ENCODE results near the gene PCGF1. TPM values are rescaled to one million over a fixed set of nuclear protein-coding genes. Genes with fewer than 3 reads are reported as not detected.

PCGF1 gene
- total and polyA plus RNA-seq, 2 of the 4 experiments (the other 2 are of a cell fraction) = 23.4 to 31.4 TPM

GRCh38 chr2:74458132-74458937 is 49.2 kb downstream of the PCGF1 start, which contains the start of gene WBP1:
TSS of gene WBP1 (plus strand) at chr2:74458438. CDS start at chr2:74458603, 165 bp downstream.
- peaks cover 18 to 51% of the 10 kb centered on the region in 2 experiments for H3K79me1 ChIP-seq (ENCODE audit: low read depth in 1 of 2, low read length in 2 of 2)
- peaks cover 10% of the 10 kb centered on the region for H3K4me1 ChIP-seq (ENCODE audit: control insufficient read depth, insufficient read depth, low read length)
- H4K20me1 ChIP-seq (ENCODE audit: insufficient read depth, low read length) = no peaks in the 10 kb centered on the region
- no peak within 1 kb of the TSS for H2BK20ac ChIP-seq (ENCODE audit: low read depth, low read length)
- H3K14ac ChIP-seq (replicated peaks; ENCODE audit: low read depth, low read length) = peak within 1 kb of the TSS; percentile 97
- 0 out of 2 replicates have a peak within 1 kb of the TSS, but pooled peaks have one; percentile 45 for H2BK120ac ChIP-seq (ENCODE audit: low read depth, low read length)
- H4K91ac ChIP-seq (ENCODE audit: insufficient read depth, low read depth, low read length) = peak within 1 kb of the TSS; percentile 83
- peak; percentile 86 for ATAC-seq (ENCODE audit: low read depth)
- ChIA-PET CTCF (interaction anchor here (0.6 kb wide), 1 partner anchor 11 kb away, joined by 4 read pairs; no protein-coding TSS in a partner anchor), POLR2A (ENCODE audit: unreplicated experiment) (interaction anchor here (0.9 kb wide), 1 partner anchor 24 kb away, joined by 5 read pairs; the partner anchor contains the start of genes CCDC142 and TTC31)
- H2AFZ ChIP-seq (replicated peaks; ENCODE audit: low read length, poor library complexity) = peak within 1 kb of the TSS; percentile 92
- H3K4me2 ChIP-seq (ENCODE audit: low read depth, low read length) = peak within 1 kb of the TSS; percentile 92
- WGBS, 2 experiments (ENCODE audit: extremely low coverage in 2 of 2, insufficient read length in 1 of 2) = no CpG with 5 or more reads among the region's 38 CpGs
- peak within 1 kb of the TSS; percentile 96 for H3K4ac ChIP-seq (ENCODE audit: low read depth, low read length)
- H3K56ac ChIP-seq (ENCODE audit: extremely low read depth, insufficient read depth, low read length) = peak within 1 kb of the TSS; percentile 92
- dilution Hi-C loops (cut with HindIII; ENCODE audit: low sequenced_read_pairs, unreplicated experiment) = no loop called here
- H3K36me3 ChIP-seq (ENCODE audit: control insufficient read depth, insufficient read depth, low read length) = peaks cover 21% of the 10 kb centered on the region
- in situ Hi-C loops (cut with MboI; ENCODE audit: low sequenced_read_pairs) = no loop called here
- peak within 1 kb of the TSS; percentile 33; the same call in 1 of the 3 replicates for H2BK15ac ChIP-seq (ENCODE audit: low read depth, low read length)
- H3K9me1 ChIP-seq (ENCODE audit: insufficient read depth, low read length) = 0 out of 2 replicates have a peak, but pooled peaks cover 3% of the 10 kb centered on the region
- H2AK5ac ChIP-seq (ENCODE audit: low read depth, low read length) = peak within 1 kb of the TSS; percentile 80
- H4K8ac ChIP-seq (ENCODE audit: low read depth in 2 of 2, low read length in 2 of 2) = peak within 1 kb of the TSS; percentile 66 to 95
- H2BK5ac ChIP-seq (ENCODE audit: low read depth, low read length, poor library complexity, severe bottlenecking) = peak within 1 kb of the TSS; percentile 77
- peak within 1 kb of the TSS; percentile 70 for H3K27ac ChIP-seq (ENCODE audit: insufficient read depth, low read length)
- peak within 1 kb of the TSS; percentile 86 for H3K9ac ChIP-seq (ENCODE audit: low read depth, low read length)
- intact Hi-C loops (cut with micrococcal nuclease) = no loop called here
- peak; percentile 100 for DNase-seq
- BruUV-seq (replicated peaks) = no TSS peak
- no peak for TF ChIP-seq MXI1 (IDR thresholded peaks at IDR 0.05; ENCODE audit: borderline replicate concordance, low read depth, low read length)
- no peak for TF ChIP-seq POLR2A (IDR thresholded peaks at IDR 0.05; ENCODE audit: low read depth, low read length)
- no peak for TF ChIP-seq CTCF (conservative IDR thresholded peaks at IDR 0.05; ENCODE audit: low read depth, low read length)
- no peak for TF ChIP-seq MAFK (IDR thresholded peaks at IDR 0.05; ENCODE audit: low read depth, low read length)
- no peak for TF ChIP-seq CEBPB (IDR thresholded peaks at IDR 0.05; ENCODE audit: low read depth, low read length)
- peak; percentile 78; the same call in 1 of the 2 replicates for TF ChIP-seq FOS (IDR thresholded peaks at IDR 0.05; ENCODE audit: low read depth, low read length)
- TF ChIP-seq MAZ (IDR thresholded peaks at IDR 0.05; ENCODE audit: borderline replicate concordance, low read depth, low read length) = 0 out of 2 replicates have a peak, but pooled peaks have one; percentile 5
- no peak for TF ChIP-seq CHD1 (IDR thresholded peaks at IDR 0.05; ENCODE audit: low read depth, low read length)
- no peak for TF ChIP-seq RAD21 (IDR thresholded peaks at IDR 0.05; ENCODE audit: low read length)
- peak; percentile 54 for TF ChIP-seq RFX5 (IDR thresholded peaks at IDR 0.05; ENCODE audit: low read depth, low read length)
- TF ChIP-seq SMC3 (IDR thresholded peaks at IDR 0.05; ENCODE audit: low read depth, low read length) = no peak
- no peak for TF ChIP-seq ELK1 (IDR thresholded peaks at IDR 0.05; ENCODE audit: borderline replicate concordance, low read depth, low read length)
- H4K5ac ChIP-seq (ENCODE audit: low read depth, low read length) = peak within 1 kb of the TSS; percentile 78
- H3K9me3 ChIP-seq (ENCODE audit: control insufficient read depth, insufficient read depth, low read length) = no peaks in the 10 kb centered on the region
- H3K18ac ChIP-seq (ENCODE audit: low read depth, low read length) = no peak within 1 kb of the TSS
- H3K27me3 ChIP-seq (ENCODE audit: control insufficient read depth, insufficient read depth, low read length) = no peaks in the 10 kb centered on the region
- H3K4me3 ChIP-seq (ENCODE audit: insufficient read depth, low read depth, low read length) = peak within 1 kb of the TSS; percentile 80
- H2AK9ac ChIP-seq (replicated peaks; ENCODE audit: low read depth, low read length, poor library complexity) = peak within 1 kb of the TSS; percentile 97
- peak within 1 kb of the TSS; percentile 94 for H3K23ac ChIP-seq (ENCODE audit: low read depth, low read length)
